Right lobe of liver (tissue), 4 donors: Measurements from ENCODE around the gene DACT1.

Experiments used
- POLR2A ChIP-seq: fragments of 450-650 bp; IDR thresholded peaks from one replicate; pipeline ENCODE4 v1.6.1; 2017; ENCODE audit warnings: antibody characterized with exemption, mild to moderate bottlenecking
- TF ChIP-seq, protein P1 (sequence below), 4 donors: fragments of 200-600 bp in 3 of 4; fragments of 450-650 bp in 1 of 4; IDR thresholded peaks; one replicate each; pipeline versions ENCODE4 v1.5.1 to v1.8.0; 2016 to 2022; ENCODE audit warnings: antibody characterized with exemption in 4 of 4, mild to moderate bottlenecking in 2 of 4
- donor health status: DM: no; HTN: no; CAD: no.
- donor health status: DM: no; HTN: no; CAD: no.
- donor health status: DM: no; HTN: yes; CAD: no.

- TF ChIP-seq, protein P1, sequence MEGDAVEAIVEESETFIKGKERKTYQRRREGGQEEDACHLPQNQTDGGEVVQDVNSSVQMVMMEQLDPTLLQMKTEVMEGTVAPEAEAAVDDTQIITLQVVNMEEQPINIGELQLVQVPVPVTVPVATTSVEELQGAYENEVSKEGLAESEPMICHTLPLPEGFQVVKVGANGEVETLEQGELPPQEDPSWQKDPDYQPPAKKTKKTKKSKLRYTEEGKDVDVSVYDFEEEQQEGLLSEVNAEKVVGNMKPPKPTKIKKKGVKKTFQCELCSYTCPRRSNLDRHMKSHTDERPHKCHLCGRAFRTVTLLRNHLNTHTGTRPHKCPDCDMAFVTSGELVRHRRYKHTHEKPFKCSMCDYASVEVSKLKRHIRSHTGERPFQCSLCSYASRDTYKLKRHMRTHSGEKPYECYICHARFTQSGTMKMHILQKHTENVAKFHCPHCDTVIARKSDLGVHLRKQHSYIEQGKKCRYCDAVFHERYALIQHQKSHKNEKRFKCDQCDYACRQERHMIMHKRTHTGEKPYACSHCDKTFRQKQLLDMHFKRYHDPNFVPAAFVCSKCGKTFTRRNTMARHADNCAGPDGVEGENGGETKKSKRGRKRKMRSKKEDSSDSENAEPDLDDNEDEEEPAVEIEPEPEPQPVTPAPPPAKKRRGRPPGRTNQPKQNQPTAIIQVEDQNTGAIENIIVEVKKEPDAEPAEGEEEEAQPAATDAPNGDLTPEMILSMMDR (IDR thresholded peaks at IDR 0.05) = no peak
- peak; percentile 49 for TF ChIP-seq POLR2A
Observed at GRCh38 chr14:58637391-58638230, at the start of gene DACT1.
